ENCODE results near the gene PTGR3. TPM values are rescaled to one million over a fixed set of nuclear protein-coding genes. Genes with fewer than 3 reads are reported as not detected.

The PTGR3 gene
- total RNA-seq, 2 donors from 2014 or later: 42.9 to 54.6 TPM

DNA sequence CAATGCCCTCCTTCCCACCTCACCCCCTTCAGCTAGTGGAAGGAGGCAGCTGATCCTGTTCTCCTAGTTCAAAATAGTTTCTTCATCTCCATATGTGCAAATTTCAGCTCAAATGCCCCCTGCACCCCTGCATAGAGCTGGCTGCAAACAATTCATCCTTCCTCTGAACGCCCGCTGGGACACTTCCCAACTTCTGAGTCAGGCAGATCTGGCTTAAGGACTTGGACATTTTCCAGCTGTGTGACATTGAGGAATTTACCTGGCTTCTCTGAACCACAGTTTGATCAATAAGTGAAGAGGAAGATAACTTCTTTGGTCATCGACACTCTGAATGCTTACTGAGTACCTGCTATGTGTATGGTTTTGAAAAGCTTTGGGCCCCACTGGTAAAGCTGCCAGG, 23.5 kb downstream of the PTGR3 start:
- no peak for ATAC-seq
- intact Hi-C loops (cut with DNase I, micrococcal nuclease): no loop called here
- DNase-seq: no peak

DNA sequence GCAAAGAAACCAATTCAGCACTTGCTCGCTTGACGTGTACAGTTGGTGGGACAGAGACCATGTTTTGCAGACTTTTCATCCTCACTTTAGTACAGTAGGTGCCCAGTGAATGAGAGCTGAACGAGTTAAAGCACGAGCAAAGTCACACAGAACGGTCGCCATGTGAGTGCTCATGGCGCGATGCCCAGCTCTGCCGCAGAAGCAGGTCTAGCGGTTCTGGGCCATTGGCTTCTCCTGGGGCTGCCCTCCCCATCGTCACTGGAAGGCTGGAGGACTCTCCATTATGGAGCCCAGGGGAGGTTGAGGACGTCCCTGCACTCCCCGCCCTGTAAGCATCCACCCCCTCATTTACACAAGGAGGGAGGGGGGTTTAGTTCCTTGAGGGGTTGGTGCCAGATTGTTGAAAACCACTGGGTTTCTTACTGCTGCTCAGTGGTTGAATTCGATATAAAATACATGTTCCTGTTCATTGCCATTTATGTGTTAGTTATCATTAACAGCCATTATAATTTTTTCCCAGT, 24.9 kb downstream of the PTGR3 start:
- DNase-seq: no peak
- no peak for ATAC-seq

DNA sequence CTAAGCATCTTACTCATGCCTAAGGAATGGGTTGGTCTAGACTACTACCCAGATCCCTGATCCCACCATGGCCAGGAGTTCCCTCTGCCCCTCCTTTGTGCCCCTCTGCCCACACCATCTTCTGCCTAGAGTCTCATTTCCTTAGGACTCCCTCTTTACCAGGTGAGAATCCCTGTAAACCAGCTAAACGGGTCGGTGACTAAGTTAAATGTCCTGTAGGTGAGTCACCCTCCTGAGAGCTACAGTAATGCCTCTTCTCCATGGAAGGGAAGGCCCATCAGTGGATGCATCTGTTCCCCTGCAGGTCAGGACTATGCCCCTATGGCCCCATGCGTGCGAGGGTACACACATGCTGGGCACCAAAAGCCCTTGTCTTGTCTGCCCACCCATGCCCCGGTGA, 25.4 kb downstream of the PTGR3 start:
- intact Hi-C loops (cut with DNase I, micrococcal nuclease): no loop called here
- DNase-seq (no peak), ATAC-seq (no peak)

More for the DNA sequence above, 24.9 kb downstream of the PTGR3 start:
- intact Hi-C loops (cut with DNase I, micrococcal nuclease): no loop called here

DNA sequence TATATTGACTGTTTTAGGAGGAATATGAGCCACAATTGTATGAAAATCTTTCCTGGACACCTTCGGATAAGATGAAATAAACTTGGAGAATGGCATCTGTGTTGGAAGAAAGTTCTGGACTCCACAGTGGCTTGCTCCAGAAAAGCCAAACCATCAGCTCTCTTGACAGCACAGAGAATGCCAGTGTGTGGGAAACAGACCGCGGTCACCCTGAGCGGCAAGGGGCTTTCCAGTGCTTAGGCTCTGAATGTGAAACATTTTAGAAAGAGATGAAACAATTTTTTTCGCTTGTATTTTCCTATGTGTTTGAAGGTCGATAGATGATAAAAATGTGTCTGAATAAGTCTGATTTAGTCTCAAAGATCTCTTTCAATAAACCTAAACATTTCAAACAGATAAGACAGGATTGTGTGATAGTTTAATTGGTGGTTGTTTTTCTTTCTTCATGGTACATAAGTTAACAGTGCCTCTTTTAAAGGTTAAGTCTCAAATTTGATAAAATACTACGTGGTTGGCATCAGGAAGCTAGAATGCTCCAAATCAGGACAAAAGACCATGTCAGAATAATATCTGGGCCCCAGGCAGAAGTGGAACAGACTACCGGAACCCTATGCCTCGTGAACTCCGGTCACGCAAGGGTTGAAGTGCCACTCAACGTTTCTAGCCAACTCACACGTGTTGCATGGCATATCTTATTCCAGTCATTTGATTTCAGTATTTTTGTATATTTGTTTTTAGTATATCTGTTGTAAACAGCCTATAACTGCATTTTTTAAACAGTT, 28.9 kb downstream of the PTGR3 start:
- intact Hi-C loops (cut with DNase I, micrococcal nuclease): no loop called here
- ATAC-seq (no peak), DNase-seq (no peak)

DNA sequence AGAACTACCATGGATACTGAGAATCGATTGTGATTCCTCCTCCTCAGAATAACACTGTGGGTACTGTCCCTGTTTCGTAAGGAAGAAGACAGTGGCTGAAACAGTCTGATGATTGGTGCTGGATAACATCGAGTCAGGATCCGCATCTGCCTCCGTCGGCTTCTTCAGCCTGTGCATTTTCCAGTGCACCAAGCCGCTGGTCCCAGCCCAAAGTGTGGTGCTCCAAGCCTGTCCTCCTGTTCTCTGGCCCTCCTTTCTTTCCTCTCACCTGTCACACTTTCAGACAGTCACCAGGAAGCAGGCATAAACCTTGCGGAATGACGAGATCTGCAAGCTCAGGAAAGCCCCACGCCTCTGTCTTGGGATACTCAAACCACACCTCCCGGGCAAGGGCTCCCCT, 30.6 kb downstream of the PTGR3 start:
- ATAC-seq (no peak), DNase-seq (no peak)
- intact Hi-C loops (cut with DNase I, micrococcal nuclease): no loop called here

DNA sequence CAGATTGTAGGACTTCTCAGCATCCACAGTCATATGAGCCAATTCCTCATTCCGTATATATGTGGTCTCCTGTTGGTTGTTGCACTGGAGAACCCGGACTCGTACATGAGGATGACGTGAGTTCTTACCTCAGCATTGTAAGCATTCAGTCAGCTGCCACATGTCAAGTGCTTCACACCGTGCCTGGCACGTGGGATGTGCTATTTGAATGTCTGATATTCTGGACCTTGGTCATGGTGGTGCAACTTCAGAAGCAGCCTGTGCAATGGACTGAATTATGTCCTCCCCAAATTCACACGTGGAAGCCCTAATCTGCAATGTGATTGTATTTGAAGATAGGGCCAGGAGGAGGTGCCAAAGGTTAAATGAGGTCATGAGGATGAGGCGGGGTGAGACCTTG, 32.1 kb downstream of the PTGR3 start:
- ATAC-seq (no peak), DNase-seq (no peak)
- intact Hi-C loops (cut with DNase I, micrococcal nuclease): no loop called here

DNA sequence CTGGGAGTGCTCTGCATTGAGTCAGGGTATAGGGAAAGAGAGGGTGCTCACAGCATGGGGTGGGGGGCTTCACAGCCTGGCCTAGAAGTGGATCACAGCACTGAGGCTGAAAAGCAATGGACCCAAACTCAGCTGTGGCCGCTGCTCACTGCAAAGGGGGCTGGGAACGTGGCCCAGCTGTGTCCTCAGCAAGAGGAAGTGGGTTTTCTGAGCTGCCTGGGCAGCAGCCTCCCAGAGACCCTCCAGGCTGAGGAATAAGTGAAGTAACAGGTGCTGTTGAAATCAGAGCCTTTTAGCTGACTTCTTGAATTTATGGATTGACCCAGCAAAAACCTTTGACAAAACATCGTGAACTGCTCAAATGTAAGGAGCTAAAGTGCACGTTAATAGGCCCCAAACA, 35.2 kb downstream of the PTGR3 start:
- intact Hi-C loops (cut with DNase I, micrococcal nuclease): no loop called here
- DNase-seq (no peak), ATAC-seq (no peak)

DNA sequence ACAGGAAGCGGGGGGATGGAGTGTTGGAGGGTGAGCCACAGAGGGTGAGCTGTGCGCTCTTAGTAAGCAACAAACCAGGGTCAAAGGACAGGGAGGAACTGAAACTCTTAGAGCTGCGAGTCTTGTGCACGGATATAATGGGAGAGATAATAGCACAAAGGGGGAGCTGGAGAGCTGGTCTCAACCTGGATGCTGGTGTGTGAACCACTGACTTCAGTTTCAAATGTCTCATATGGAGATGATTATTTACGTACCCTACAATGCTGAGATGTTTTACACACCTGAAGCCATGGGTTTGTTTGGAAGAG, 35.9 kb downstream of the PTGR3 start:
- ATAC-seq (peak; percentile 53), DNase-seq (no peak)
- intact Hi-C loops (cut with DNase I, micrococcal nuclease): no loop called here

DNA sequence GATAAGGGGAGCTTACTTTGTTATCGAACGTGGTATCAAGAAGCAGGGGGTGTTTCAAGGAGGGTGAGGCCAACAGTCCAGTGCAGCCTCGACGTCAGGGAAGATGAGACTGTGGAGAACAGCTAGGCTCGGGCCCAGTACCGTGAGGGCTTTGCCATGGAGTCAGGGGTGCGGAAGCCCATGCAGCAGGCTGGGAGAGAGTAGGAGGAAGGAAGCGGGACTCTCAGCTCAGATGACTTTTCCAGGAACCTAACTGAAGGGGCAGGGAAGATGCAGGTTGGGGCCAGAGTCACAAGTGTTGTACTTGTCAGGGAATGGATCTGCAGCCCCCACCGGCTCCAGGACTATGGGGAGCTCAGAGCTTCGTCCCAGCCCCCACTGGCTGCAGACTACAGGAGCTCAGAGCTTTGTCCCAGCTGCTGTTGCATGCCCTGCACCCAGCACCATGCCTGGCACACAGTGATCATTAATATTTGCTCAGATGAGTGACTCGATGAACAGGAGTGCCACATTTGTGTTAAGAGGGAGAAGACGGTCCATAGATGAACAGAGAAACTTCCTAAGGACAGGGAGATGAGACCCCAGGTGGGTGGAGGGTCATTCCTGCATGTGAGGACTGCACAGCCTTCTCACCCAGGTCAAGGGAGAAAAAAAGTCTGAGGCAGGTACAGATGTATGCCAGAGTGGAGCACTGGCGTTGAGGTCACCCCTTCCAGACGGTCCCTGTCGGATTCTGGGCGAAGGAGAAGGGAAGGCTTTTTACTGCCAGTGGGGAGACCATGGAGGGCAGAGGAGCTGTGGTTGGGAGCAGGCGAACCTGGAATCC, 36.4 kb downstream of the PTGR3 start:
- ATAC-seq (no peak), DNase-seq (no peak)
- intact Hi-C loops (cut with DNase I, micrococcal nuclease): no loop called here

DNA sequence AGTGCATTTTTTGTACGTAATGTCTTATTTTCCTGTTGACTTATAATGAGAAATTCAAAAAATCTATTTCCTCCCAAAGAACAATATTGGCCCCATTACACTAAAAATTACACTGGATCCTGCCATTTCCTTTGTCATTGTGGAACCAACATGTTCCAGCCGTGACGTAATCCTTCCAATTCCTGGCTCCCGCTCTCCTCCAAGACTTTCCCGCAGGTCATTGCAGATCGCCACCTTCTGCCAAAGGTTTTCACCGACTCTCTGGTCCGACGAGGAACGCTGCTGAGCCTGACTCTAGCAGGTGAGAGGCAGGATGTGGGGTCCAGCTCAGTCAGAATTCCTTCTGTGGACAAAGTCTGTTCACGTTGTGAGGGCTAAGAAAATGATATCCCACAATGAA, 38.0 kb downstream of the PTGR3 start:
- intact Hi-C loops (cut with DNase I, micrococcal nuclease): no loop called here
- no peak for ATAC-seq
- DNase-seq: no peak

DNA sequence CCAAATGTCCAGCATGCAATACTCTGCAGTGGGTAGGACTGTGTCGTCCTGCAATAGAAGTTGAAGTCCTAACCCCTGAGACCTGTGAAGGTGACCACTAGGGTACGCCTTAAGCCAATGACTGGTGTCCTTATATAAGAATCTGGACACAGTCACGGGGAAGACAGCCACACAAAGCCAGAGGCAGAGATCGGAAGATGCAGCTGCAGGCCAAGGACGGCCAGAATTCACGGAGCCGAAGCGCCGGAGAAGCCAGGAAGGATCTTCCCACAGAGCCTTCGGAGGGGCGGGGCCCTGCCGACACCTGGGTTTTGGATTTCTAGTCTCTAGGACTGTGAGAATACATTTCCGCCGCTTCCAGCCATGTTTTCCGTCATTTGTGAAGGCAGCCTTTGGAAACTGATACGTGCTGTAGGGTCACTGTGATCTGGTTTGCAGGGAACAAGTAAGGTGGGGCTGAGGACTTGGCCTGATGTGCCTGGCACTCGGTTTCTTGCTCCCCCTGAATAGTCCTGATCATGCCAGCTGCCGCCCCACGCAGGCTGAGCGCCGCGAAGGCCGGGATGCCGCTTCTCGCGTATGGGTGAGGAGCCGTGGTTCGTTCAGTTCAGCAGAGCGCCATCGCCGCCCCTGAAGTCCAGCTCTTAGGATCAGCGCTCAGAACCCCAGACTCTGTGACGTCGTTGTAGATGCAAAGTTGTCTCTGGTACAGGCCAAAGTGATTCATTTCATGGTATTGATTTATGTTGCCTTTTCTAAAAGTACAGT, 38.7 kb downstream of the PTGR3 start:
- ATAC-seq (no peak), DNase-seq (no peak)
- intact Hi-C loops (cut with DNase I, micrococcal nuclease): no loop called here

DNA sequence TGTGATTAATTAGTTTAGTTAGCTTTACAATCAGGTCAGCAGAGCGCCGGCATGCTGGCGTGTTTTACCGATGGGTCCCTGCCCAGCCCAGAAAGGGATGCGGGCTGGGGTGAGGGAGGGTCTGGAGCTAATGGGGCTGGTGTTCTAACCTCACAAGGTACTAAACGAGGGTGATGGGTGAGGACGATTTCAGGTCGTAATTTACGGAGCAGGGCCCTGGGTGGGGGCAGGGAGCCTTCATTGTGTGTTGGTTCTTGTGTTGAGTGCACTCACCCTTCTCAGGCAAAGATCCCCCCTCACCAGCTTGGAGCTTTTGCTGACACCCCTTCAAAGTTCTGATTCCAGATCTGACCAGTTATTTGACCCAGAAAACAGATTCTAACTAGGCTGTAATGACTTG, 39.5 kb downstream of the PTGR3 start:
- no peak for ATAC-seq
- DNase-seq: no peak
- intact Hi-C loops (cut with DNase I, micrococcal nuclease): no loop called here

DNA sequence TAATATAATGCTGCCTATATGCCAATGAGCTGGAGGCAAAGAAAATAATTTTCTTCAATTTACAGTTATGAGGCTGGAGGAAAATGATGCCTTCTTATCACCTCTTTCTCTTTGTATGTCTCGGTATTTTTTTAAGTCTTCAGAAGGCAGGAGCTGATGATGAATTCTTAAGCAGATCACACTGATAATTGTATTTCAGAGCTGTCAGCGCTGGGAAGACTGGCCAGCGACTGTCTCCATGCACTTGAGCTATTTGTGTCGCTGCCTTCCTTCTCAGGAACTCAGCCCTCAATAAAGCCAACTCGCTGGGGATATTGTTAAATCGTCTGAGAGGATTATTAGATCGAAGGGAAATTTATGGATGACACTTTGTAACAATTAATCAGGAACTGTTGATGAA, 40.3 kb downstream of the PTGR3 start:
- ATAC-seq (no peak), DNase-seq (no peak)
- intact Hi-C loops (cut with DNase I, micrococcal nuclease): no loop called here

DNA sequence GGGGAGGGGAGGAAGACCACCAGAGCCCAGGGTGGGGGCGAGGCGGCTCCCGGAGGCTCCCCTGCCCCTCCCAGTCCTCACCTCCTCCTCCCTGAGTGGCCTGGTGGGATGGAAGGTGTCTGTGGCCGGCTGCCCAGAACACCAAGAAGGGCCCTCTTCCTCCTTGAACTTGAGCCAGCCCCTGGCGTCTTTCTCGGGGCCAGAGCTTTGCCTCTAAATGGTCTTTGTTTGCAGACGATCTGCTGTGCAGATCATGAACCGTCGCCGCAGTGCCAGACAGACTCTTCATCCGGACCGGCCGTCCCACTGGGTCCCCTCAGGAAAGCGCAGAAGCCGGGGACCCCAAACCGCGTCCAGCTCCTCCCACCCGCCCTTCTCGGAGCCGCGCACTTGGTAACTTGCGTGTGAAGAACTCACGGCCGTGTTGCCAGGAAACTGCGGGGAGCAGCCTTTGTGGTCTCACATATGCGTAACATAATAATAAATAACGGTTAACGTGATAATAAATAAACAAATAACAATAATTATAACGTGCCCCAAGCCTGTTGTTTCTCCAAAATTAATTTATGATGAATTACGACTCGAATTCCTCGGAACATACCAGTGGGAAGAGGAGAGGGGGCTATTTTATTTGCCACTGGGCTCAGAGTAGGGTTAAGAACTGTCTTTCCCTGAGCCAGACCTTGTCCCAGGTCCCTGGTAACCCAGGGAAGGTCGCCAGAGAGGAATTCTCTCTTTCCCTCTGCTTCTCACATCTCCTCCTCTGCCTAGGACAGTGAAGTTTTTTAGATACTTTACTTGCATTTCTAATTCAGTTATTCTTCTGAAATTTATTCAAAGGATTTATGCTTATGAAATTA, 41.0 kb downstream of the PTGR3 start:
- peak; percentile 21 to 59 for DNase-seq
- ATAC-seq: no peak
- intact Hi-C loops (cut with DNase I, micrococcal nuclease): no loop called here

DNA sequence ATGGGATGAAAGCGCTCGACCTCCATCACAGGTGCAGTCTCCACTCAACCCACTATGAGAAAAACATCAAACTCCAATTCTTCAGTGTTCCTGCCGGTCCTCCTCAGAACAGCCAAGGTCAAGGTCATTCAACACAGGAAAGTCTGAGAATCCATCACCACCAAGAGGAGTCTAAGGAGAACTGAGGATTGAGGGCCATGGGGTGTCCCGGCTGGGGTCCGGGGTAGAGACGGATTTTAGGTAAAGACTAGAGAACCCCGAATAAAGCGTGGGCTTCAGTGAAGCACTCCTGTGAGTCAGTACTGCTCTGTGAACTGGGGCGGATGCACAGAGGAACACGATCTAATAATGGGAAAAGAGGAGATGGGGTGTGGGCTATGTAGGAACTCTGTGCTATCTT, 41.8 kb downstream of the PTGR3 start:
- DNase-seq (no peak), ATAC-seq (no peak)
- intact Hi-C loops (cut with DNase I, micrococcal nuclease): no loop called here

DNA sequence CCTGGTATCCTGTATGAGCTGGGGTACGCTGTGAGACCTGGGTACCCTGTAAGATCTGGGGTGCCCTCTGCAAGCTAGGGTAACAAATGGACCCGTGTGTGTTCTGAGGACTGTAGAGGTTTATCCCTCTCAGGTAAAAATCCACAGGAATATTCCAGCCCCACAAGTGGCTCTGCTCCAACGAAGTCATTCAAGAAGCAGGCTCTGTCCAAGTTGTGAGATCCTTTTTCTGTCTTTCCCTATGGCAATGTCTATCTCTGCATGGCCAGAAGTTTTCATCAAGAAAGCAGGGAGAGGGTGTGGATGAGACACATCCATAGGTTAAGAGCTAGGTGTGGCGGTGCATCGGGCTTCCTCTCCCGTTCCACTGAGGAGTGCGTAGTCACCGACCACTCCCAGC, 43.0 kb downstream of the PTGR3 start:
- DNase-seq (no peak), ATAC-seq (no peak)
- intact Hi-C loops (cut with DNase I, micrococcal nuclease): no loop called here

DNA sequence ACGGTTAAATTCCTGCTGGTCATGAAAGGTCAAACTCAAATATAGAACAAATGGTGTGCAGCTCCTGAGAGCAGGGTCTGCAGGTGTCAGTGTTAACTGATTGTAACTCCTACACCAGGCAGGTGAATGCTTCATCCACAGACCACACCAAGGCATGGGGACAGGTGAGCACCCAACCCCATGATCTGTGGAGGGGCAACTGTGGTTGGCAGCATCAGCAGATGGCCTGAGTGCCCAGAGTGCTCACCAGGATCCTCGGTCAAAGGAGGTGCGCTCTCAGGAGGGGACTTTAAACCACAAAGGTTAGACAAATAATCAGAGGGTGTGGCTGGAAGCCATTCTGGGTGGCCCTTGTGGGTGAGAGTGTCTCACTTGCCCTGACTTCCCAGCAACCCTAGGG, 44.5 kb downstream of the PTGR3 start:
- intact Hi-C loops (cut with DNase I, micrococcal nuclease): no loop called here
- ATAC-seq (no peak), DNase-seq (no peak)

DNA sequence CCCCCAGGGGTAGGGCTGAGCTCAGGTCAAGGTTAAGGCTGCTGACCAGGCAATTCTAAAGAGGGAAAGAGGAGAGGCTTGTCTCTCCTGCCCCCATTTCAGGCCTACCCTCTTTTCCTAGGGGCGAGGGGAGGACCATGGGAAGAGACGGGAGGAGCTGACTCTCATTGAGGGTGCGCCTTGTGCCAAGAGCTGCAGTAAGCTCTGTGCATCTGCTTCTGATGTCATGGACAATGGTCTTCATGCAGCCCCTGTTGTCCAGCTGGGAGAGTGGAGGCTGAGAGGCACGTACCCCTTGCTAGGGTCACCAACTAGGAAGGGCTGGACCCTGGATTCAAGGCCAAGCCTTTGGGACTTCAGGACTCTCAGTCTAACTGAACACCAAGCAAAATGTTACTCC, 45.2 kb downstream of the PTGR3 start:
- intact Hi-C loops (cut with DNase I, micrococcal nuclease): no loop called here
- DNase-seq (no peak), ATAC-seq (no peak)

DNA sequence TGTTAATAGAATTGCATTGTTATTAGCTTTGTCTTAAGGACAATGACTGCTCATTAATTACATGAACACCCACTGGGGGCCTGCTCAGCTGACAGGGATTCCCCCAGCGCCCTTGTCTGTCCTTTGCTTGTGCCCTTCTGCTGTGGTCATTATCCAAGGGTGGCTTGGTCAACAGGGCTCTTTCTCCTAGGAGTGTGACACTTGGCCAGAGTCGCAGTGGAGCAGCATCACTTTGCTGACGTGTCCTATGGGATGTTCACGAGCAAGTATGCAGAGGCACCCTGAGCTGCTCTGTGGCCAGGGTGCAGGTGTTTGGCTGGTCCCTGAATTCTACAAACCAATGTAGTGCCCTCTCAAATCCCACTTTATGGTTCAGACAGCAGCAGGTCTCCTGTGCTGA, 46.0 kb downstream of the PTGR3 start:
- intact Hi-C loops (cut with DNase I, micrococcal nuclease): no loop called here
- ATAC-seq: no peak
- DNase-seq: no peak
